Fibroblast of lung (primary cell): ENCODE results near the gene TRIM34. TPM values are rescaled to one million over a fixed set of nuclear protein-coding genes. Genes with fewer than 3 reads are reported as not detected.
A peak's percentile ranks its signal among the peaks of the same experiment; 100 is the strongest.

Source experiments
- DNase-seq, 2 donors: peaks; one replicate each; pipeline versions ENCODE4 v3.0.0 to v3.0.0-alpha.2; 2010; ENCODE audit warnings: low read depth in 2 of 2
- H2AFZ ChIP-seq: 2 replicates; pipeline ENCODE4 v1.5.1; 2012; ENCODE audit warnings: low read length, control low read depth, inconsistent platforms
- H3K27ac ChIP-seq: 2 replicates; pipeline ENCODE4 v1.5.1; 2011; ENCODE audit warnings: low read length, control low read depth; ENCODE audit not compliant: insufficient read depth
- H3K27me3 ChIP-seq: 2 replicates; pipeline ENCODE4 v1.5.1; 2011; ENCODE audit warnings: mild to moderate bottlenecking, low read length; ENCODE audit not compliant: control insufficient read depth, insufficient read depth
- H3K36me3 ChIP-seq: 2 replicates; pipeline ENCODE4 v1.5.1; 2011; ENCODE audit warnings: low read length; ENCODE audit not compliant: control insufficient read depth, insufficient read depth
- H3K4me1 ChIP-seq: 2 replicates; pipeline ENCODE4 v1.5.1; 2011; ENCODE audit warnings: low read length; ENCODE audit not compliant: control insufficient read depth, insufficient read depth; ENCODE audit errors: extremely low read depth
- H3K4me2 ChIP-seq: 2 replicates; pipeline ENCODE4 v1.5.1; 2011; ENCODE audit warnings: low read length, control low read depth; ENCODE audit not compliant: insufficient read depth; ENCODE audit errors: extremely low read depth
- H3K4me3 ChIP-seq, 4 experiments: fragments of 200-600 bp in 1 of 4; sonication (generic) in 1 of 4; replicated peaks in 1 of 4; 2 replicates each; pipeline ENCODE4 v1.5.1; 2011 to 2016; ENCODE audit warnings: low read length in 4 of 4, low read depth in 3 of 4, mild to moderate bottlenecking in 3 of 4, control low read depth in 2 of 4, inconsistent platforms in 1 of 4, mixed read lengths in 1 of 4; ENCODE audit not compliant: insufficient read depth in 1 of 4; ENCODE audit errors: control extremely low read depth in 1 of 4
- H3K79me2 ChIP-seq: 2 replicates; pipeline ENCODE4 v1.5.1; 2012; ENCODE audit warnings: mild to moderate bottlenecking, low read length, inconsistent platforms; ENCODE audit not compliant: control insufficient read depth, insufficient read depth
- H3K9ac ChIP-seq: 2 replicates; pipeline ENCODE4 v1.5.1; 2011; ENCODE audit warnings: mild to moderate bottlenecking, low read length, control low read depth; ENCODE audit not compliant: insufficient read depth
- H3K9me3 ChIP-seq: 2 replicates; pipeline ENCODE4 v1.5.1; 2012; ENCODE audit warnings: low read depth, low read length; ENCODE audit not compliant: control insufficient read depth, insufficient read depth
- H4K20me1 ChIP-seq: 2 replicates; pipeline ENCODE4 v1.5.1; 2011; ENCODE audit warnings: low read length; ENCODE audit not compliant: control insufficient read depth, insufficient read depth; ENCODE audit errors: extremely low read depth
- EZH2 ChIP-seq: IDR thresholded peaks from 2 replicates; pipeline ENCODE4 v1.5.1; 2012; ENCODE audit warnings: low read length, control low read depth, mild to moderate bottlenecking; ENCODE audit errors: missing control alignments
- polyA plus RNA-seq, 2 donors: library from polyadenylated mRNA; depleted of rRNA in 1 of 2; stranded (reverse) in 1 of 2; unstranded in 1 of 2; fragments of >200 nt; gene quantifications; 2 replicates each; pipeline ENCODE4 v1.2.1, GENCODE V29; 2011 to 2012; ENCODE audit warnings: missing spikeins in 1 of 2
- total RNA-seq: library from RNA; depleted of rRNA; stranded (reverse); fragments of >200 nt; gene quantifications from 2 replicates; pipeline ENCODE4 v1.2.1, GENCODE V29; 2014
- TF ChIP-seq, protein P1 (sequence below), 2 donors: IDR thresholded peaks in 1 of 2; conservative IDR thresholded peaks in 1 of 2; 1 replicate in 1 of 2; 2 replicates in 1 of 2; pipeline ENCODE4 v1.5.1; 2011 to 2012; ENCODE audit warnings: low read length in 2 of 2, control low read depth in 1 of 2, inconsistent platforms in 1 of 2, low read depth in 1 of 2, mild to moderate bottlenecking in 1 of 2

Gene TRIM34
- total and polyA plus RNA-seq, 2 donors (not counting 1 experiment from before 2014, with no cell fraction given) = 17.8 to 18.5 TPM

DNA sequence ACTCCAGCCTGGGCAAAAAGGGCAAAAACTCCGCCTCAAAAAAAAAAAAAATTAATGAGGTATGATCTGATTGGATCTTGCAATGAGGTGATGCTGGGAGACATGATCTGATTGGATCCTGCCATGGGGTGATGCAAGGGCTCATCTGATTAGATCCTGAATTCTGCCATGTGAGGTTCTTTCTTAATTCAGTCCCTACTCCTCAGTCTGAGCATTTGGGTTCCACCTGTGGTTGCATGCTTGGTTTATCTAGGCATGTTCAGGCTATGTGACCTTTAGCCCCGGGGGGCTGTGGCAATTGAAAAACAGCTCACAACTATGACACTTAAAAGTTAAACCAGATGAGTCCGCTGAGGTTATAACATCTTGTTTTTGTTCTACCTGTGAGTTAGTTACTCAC is 33.2 kb upstream of the TRIM34 start:
- no peak for TF ChIP-seq EZH2
- TF ChIP-seq, protein P1, sequence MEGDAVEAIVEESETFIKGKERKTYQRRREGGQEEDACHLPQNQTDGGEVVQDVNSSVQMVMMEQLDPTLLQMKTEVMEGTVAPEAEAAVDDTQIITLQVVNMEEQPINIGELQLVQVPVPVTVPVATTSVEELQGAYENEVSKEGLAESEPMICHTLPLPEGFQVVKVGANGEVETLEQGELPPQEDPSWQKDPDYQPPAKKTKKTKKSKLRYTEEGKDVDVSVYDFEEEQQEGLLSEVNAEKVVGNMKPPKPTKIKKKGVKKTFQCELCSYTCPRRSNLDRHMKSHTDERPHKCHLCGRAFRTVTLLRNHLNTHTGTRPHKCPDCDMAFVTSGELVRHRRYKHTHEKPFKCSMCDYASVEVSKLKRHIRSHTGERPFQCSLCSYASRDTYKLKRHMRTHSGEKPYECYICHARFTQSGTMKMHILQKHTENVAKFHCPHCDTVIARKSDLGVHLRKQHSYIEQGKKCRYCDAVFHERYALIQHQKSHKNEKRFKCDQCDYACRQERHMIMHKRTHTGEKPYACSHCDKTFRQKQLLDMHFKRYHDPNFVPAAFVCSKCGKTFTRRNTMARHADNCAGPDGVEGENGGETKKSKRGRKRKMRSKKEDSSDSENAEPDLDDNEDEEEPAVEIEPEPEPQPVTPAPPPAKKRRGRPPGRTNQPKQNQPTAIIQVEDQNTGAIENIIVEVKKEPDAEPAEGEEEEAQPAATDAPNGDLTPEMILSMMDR (conservative IDR thresholded peaks at IDR 0.05 in 1 of 2, IDR thresholded peaks at IDR 0.05 in 1 of 2; ENCODE audit: low read depth in 1 of 2, low read length in 2 of 2) = no peak
- Histone ChIP-seq H3K36me3 (no peaks in the 10 kb centered on the region), H3K9me3 (no peaks in the 10 kb centered on the region), H3K4me1 (no peaks in the 10 kb centered on the region), H3K4me3 (no peak overlapping the region), H3K79me2 (no peaks in the 10 kb centered on the region), H3K27me3 (no peaks in the 10 kb centered on the region), H4K20me1 (no peaks in the 10 kb centered on the region), H3K4me2 (no peak overlapping the region), H3K9ac (no peak overlapping the region), H3K27ac (no peak overlapping the region), H2AFZ (no peak overlapping the region)
- no peak for DNase-seq

DNA sequence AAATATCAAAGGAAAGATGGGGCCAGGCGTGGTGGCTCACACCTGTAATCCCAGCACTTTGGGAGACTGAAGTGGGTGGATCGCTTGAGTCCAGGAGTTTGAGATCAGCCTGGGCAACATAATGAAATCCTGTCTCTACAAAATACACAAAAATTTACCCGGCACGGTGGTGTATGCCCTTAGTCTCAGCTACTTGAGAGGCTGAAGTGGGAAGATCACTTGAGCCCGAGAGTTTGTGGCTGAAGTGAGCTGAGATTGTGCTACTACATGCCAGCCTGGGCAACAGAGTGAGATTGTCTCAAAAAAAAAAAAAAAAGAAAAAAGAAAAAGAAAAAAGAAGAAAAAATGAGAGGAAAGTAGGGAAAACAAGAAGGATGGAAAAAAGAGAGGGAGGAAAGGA is 32.2 kb upstream of the TRIM34 start:
- Histone ChIP-seq H3K4me2 (no peak overlapping the region), H3K36me3 (no peaks in the 10 kb centered on the region), H2AFZ (no peak overlapping the region), H3K79me2 (no peaks in the 10 kb centered on the region), H3K9ac (no peak overlapping the region), H4K20me1 (no peaks in the 10 kb centered on the region), H3K27me3 (no peaks in the 10 kb centered on the region), H3K4me1 (peaks cover 2% of the 10 kb centered on the region), H3K9me3 (no peaks in the 10 kb centered on the region), H3K4me3 (no peak overlapping the region), H3K27ac (no peak overlapping the region)
- TF ChIP-seq, protein P1 (conservative IDR thresholded peaks at IDR 0.05 in 1 of 2, IDR thresholded peaks at IDR 0.05 in 1 of 2; ENCODE audit: low read depth in 1 of 2, low read length in 2 of 2) = no peak
- no peak for TF ChIP-seq EZH2
- DNase-seq = no peak

DNA sequence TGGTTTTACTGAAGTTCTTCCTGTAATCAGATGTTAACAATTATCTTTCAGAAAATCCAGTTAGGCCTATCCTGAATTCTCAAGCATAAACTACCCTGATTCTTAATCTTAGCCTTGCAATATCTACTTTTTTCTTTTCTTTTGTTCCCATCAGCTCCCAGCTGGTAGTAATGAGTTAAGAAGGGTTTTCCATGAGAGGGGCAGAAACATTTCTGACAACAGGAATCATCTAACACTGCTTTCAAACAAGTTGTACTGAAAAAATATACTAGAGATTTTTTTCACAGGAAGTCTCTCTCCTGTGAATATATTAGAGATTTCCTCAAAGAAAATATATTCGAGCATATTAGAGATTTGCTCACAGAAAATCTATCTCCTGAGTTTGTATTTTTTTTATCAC is 31.7 kb upstream of the TRIM34 start:
- Histone ChIP-seq H3K4me1 (peaks cover 7% of the 10 kb centered on the region), H3K4me3 (no peak overlapping the region), H3K9me3 (no peaks in the 10 kb centered on the region), H3K36me3 (no peaks in the 10 kb centered on the region), H2AFZ (no peak overlapping the region), H3K27ac (no peak overlapping the region), H3K4me2 (no peak overlapping the region), H4K20me1 (no peaks in the 10 kb centered on the region), H3K27me3 (no peaks in the 10 kb centered on the region), H3K79me2 (peaks cover 2% of the 10 kb centered on the region), H3K9ac (no peak overlapping the region)
- DNase-seq = peak; percentile 9 to 66
- no peak for TF ChIP-seq EZH2
- TF ChIP-seq, protein P1 (conservative IDR thresholded peaks at IDR 0.05 in 1 of 2, IDR thresholded peaks at IDR 0.05 in 1 of 2; ENCODE audit: low read depth in 1 of 2, low read length in 2 of 2) = no peak
